ENCODE measurements around the gene RBPJL. TPM values are rescaled to one million over a fixed set of nuclear protein-coding genes. Genes with fewer than 3 reads are reported as not detected.

The RBPJL gene, protein sequence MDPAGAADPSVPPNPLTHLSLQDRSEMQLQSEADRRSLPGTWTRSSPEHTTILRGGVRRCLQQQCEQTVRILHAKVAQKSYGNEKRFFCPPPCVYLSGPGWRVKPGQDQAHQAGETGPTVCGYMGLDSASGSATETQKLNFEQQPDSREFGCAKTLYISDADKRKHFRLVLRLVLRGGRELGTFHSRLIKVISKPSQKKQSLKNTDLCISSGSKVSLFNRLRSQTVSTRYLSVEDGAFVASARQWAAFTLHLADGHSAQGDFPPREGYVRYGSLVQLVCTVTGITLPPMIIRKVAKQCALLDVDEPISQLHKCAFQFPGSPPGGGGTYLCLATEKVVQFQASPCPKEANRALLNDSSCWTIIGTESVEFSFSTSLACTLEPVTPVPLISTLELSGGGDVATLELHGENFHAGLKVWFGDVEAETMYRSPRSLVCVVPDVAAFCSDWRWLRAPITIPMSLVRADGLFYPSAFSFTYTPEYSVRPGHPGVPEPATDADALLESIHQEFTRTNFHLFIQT
- total RNA-seq (2021) = not detected in 2 replicates
- Bru-seq, nascent RNA = percentile 6 among the genes with signal in this experiment
- percentile 6 among the genes with signal in this experiment for BruChase-seq, experiment 1, labeled RNA remaining after a 2-hour chase
- BruChase-seq, experiment 2, labeled RNA remaining after a 6-hour chase = not detected
- long read RNA-seq = 0 reads

DNA sequence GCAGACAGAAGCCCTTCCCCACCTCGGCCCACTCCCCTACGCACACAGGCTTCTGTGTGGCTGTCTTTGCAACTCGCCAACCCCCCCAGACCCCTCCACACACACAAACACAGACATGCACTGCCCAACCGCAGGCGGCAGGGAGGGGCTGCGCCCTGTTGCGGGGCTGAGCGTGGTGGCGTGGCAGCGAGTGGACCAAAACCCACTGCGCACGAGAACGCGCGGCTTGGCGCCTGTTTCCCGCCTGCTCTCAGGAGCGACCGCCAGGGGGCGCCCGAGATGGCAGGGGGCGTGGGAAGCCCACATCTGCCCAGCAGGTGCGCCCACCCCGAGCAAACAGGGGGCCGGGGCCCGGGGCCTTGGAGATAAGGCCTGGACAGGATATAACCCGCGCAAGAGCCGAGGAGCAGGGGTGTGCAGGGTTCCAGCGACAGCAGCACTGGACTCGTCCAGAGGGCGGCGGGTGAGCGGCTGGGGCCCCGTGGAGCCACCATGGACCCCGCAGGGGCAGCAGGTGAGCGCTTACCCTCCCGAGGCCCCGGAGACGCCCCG lies at the start of gene RBPJL:
TSS of gene RBPJL (plus strand) at position 410 of the 552 bp plus-strand sequence. CDS start at position 493, 83 bp downstream.
- TF ChIP-seq, protein P1, sequence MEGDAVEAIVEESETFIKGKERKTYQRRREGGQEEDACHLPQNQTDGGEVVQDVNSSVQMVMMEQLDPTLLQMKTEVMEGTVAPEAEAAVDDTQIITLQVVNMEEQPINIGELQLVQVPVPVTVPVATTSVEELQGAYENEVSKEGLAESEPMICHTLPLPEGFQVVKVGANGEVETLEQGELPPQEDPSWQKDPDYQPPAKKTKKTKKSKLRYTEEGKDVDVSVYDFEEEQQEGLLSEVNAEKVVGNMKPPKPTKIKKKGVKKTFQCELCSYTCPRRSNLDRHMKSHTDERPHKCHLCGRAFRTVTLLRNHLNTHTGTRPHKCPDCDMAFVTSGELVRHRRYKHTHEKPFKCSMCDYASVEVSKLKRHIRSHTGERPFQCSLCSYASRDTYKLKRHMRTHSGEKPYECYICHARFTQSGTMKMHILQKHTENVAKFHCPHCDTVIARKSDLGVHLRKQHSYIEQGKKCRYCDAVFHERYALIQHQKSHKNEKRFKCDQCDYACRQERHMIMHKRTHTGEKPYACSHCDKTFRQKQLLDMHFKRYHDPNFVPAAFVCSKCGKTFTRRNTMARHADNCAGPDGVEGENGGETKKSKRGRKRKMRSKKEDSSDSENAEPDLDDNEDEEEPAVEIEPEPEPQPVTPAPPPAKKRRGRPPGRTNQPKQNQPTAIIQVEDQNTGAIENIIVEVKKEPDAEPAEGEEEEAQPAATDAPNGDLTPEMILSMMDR (conservative IDR thresholded peaks at IDR 0.05) = peak; percentile 79
- TF ChIP-seq EZH2 (IDR thresholded peaks at IDR 0.05; ENCODE audit: low read depth) = no peak
- no peak within 1 kb of the TSS for H2AFZ ChIP-seq
- peak in 1 of 2 experiments; percentile 32 for DNase-seq
- H3K27me3 ChIP-seq (ENCODE audit: insufficient read depth, low read depth) = no peaks in the 10 kb centered on the region
- H3K4me3 ChIP-seq = no peak within 1 kb of the TSS
- H3F3A ChIP-seq (ENCODE audit: insufficient read depth, low read depth) = no peaks in the 10 kb centered on the region
- no peak within 1 kb of the TSS for H3K27ac ChIP-seq
- H3K36me3 ChIP-seq (ENCODE audit: low read depth) = no peaks in the 10 kb centered on the region
- no peaks in the 10 kb centered on the region for H3K79me2 ChIP-seq (ENCODE audit: low read depth)
- intact Hi-C loops (cut with micrococcal nuclease; ENCODE audit: unreplicated experiment) = no loop called here
- ChIA-PET POLR2A (ENCODE audit: unreplicated experiment) (no interaction called here), CTCF (no interaction called here)
- H3K4me1 ChIP-seq (replicated peaks; ENCODE audit: insufficient read depth) = no peaks in the 10 kb centered on the region
- no peaks in the 10 kb centered on the region for H4K20me1 ChIP-seq (ENCODE audit: insufficient read depth)
- BruUV-seq (replicated peaks) = no TSS peak
- no peaks in the 10 kb centered on the region for H3K9me3 ChIP-seq (ENCODE audit: insufficient read depth, low read depth)
- H3K9me2 ChIP-seq (ENCODE audit: insufficient read depth) = no peaks in the 10 kb centered on the region
- H3K4me2 ChIP-seq = no peak within 1 kb of the TSS

GRCh38 chr20:45257161-45257560 lies 49.5 kb upstream of the RBPJL start:
- intact Hi-C loops (cut with micrococcal nuclease; ENCODE audit: unreplicated experiment) = no loop called here
- Histone ChIP-seq H3K9me3 (ENCODE audit: insufficient read depth, low read depth) (no peaks in the 10 kb centered on the region), H2AFZ (no peak overlapping the region), H3K27ac (0 out of 2 replicates have a peak overlapping the region, but pooled peaks have one; percentile 97), H3K4me2 (0 out of 2 replicates have a peak overlapping the region, but pooled peaks have one; percentile 99), H3K4me3 (no peak overlapping the region), H3K27me3 (ENCODE audit: insufficient read depth, low read depth) (no peaks in the 10 kb centered on the region), H3K79me2 (ENCODE audit: low read depth) (peaks cover 16% of the 10 kb centered on the region), H3K9me2 (ENCODE audit: insufficient read depth) (no peaks in the 10 kb centered on the region), H3F3A (ENCODE audit: insufficient read depth, low read depth) (peaks cover 34% of the 10 kb centered on the region), H3K4me1 (replicated peaks; ENCODE audit: insufficient read depth) (peaks cover 45% of the 10 kb centered on the region), H3K36me3 (ENCODE audit: low read depth) (no peaks in the 10 kb centered on the region; the same call in 1 of the 2 replicates), H4K20me1 (ENCODE audit: insufficient read depth) (0 out of 2 replicates have a peak, but pooled peaks cover 3% of the 10 kb centered on the region)
- no peak for DNase-seq
- POLR2A ChIA-PET (ENCODE audit: unreplicated experiment) = no interaction called here
- TF ChIP-seq EZH2 (IDR thresholded peaks at IDR 0.05; ENCODE audit: low read depth) = no peak
- TF ChIP-seq, protein P1 (conservative IDR thresholded peaks at IDR 0.05) = no peak
- no TSS peak for BruUV-seq (replicated peaks)
- CTCF ChIA-PET = interaction anchor here (0.6 kb wide), 1 partner anchor 45 kb away, joined by 3 read pairs; no protein-coding TSS in a partner anchor

DNA sequence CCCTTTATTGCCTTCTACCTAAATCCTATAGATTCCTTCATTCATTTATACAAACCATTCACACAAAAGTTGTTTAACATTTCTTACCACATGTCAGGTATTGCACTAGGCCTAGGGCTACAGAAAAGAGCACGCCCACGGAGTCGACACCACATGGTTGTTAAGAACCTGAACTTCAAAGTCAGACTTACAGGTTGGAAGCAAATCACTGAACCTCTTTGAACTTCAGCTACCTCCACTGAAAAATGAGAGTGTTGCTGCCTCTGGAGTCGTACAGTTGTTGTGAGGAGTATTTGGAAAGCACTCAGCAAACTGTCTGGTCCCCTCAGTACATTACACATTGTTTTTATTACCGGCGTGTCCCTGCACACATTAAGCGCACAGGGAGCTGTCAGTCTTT lies 48.9 kb upstream of the RBPJL start:
- Histone ChIP-seq H2AFZ (no peak overlapping the region), H3K4me3 (no peak overlapping the region), H4K20me1 (ENCODE audit: insufficient read depth) (0 out of 2 replicates have a peak, but pooled peaks cover 3% of the 10 kb centered on the region), H3K79me2 (ENCODE audit: low read depth) (peaks cover 11% of the 10 kb centered on the region), H3K27ac (no peak overlapping the region), H3K9me2 (ENCODE audit: insufficient read depth) (no peaks in the 10 kb centered on the region), H3K27me3 (ENCODE audit: insufficient read depth, low read depth) (no peaks in the 10 kb centered on the region), H3K4me1 (replicated peaks; ENCODE audit: insufficient read depth) (peaks cover 40% of the 10 kb centered on the region), H3K9me3 (ENCODE audit: insufficient read depth, low read depth) (no peaks in the 10 kb centered on the region), H3F3A (ENCODE audit: insufficient read depth, low read depth) (peaks cover 34% of the 10 kb centered on the region), H3K4me2 (no peak overlapping the region), H3K36me3 (ENCODE audit: low read depth) (no peaks in the 10 kb centered on the region)
- POLR2A ChIA-PET (ENCODE audit: unreplicated experiment) = no interaction called here
- no peak for TF ChIP-seq EZH2 (IDR thresholded peaks at IDR 0.05; ENCODE audit: low read depth)
- TF ChIP-seq, protein P1 (conservative IDR thresholded peaks at IDR 0.05) = no peak
- CTCF ChIA-PET = interaction anchor here (0.9 kb wide), 1 partner anchor 33 kb away, joined by 4 read pairs; no protein-coding TSS in a partner anchor
- DNase-seq = peak in 1 of 2 experiments; percentile 33
- BruUV-seq (replicated peaks) = no TSS peak
- intact Hi-C loops (cut with micrococcal nuclease; ENCODE audit: unreplicated experiment) = no loop called here
